Activated CD4-positive, CD25-positive, alpha-beta regulatory T cell treated with anti-CD3 and anti-CD28 coated beads, Interleukin-2, amount 50 U/mL, for 16 hours (primary cell): ENCODE data around the gene ZNF839.
"Not testable (repeated sequence)": the region's sequence is repeated elsewhere in the genome, so short reads cannot be mapped to it uniquely, and the experiment has no call there.

Experiments
- DNase-seq: peaks from one replicate; pipeline ENCODE4 v3.0.0-alpha.2; 2020; ENCODE audit warnings: low read depth, low spot score

The ZNF839 gene

GRCh38 chr14:102341566-102341965 lies 22.0 kb downstream of the ZNF839 start:
- DNase-seq: no peak

GRCh38 chr14:102342238-102342637 lies 22.7 kb downstream of the ZNF839 start:
- no peak for DNase-seq

- no peak for DNase-seq
Observed at GRCh38 chr14:102344084-102344483, 24.5 kb downstream of the ZNF839 start.

- no peak for DNase-seq
Observed at GRCh38 chr14:102344485-102344884, 24.9 kb downstream of the ZNF839 start.

GRCh38 chr14:102345232-102345631 lies 25.7 kb downstream of the ZNF839 start:
- no peak for DNase-seq

GRCh38 chr14:102346645-102347044 lies 27.1 kb downstream of the ZNF839 start:
- DNase-seq: no peak

- no peak for DNase-seq
Observed at GRCh38 chr14:102348376-102348775, 28.8 kb downstream of the ZNF839 start.

GRCh38 chr14:102351023-102351422 lies 31.5 kb downstream of the ZNF839 start:
- DNase-seq: no peak

- not testable (repeated sequence) for DNase-seq
Observed at GRCh38 chr14:102351593-102351992, 32.0 kb downstream of the ZNF839 start.

- DNase-seq: no peak
Observed at GRCh38 chr14:102352213-102352612, 32.7 kb downstream of the ZNF839 start.

- DNase-seq: no peak
Observed at GRCh38 chr14:102353126-102353619, 33.6 kb downstream of the ZNF839 start.

- DNase-seq: no peak
Observed at GRCh38 chr14:102356280-102356679, 36.7 kb downstream of the ZNF839 start.

- DNase-seq: no peak
Observed at GRCh38 chr14:102359341-102359740, 39.8 kb downstream of the ZNF839 start.

GRCh38 chr14:102360388-102360787 lies 40.8 kb downstream of the ZNF839 start:
- DNase-seq: no peak

GRCh38 chr14:102362084-102362483 lies 42.5 kb downstream of the ZNF839 start:
- DNase-seq: peak; percentile 11

- peak; percentile 94 for DNase-seq
Observed at GRCh38 chr14:102362545-102363181, 43.1 kb downstream of the ZNF839 start, which contains the start of the genes CINP and TECPR2. TSS of gene CINP (minus strand) at chr14:102362890. CDS start at chr14:102362851, 39 bp downstream. TSS of gene TECPR2 (plus strand) at chr14:102362941. CDS start at chr14:102376722, 13,781 bp downstream.

GRCh38 chr14:102363182-102363943 lies 43.8 kb downstream of the ZNF839 start:
- DNase-seq: no peak

GRCh38 chr14:102370305-102370809 lies 50.8 kb downstream of the ZNF839 start:
- DNase-seq: no peak

GRCh38 chr14:102371361-102371760 lies 51.8 kb downstream of the ZNF839 start:
- DNase-seq: no peak

- DNase-seq: no peak
Observed at GRCh38 chr14:102373110-102373509, 53.6 kb downstream of the ZNF839 start.

GRCh38 chr14:102374264-102374663 lies 54.7 kb downstream of the ZNF839 start:
- no peak for DNase-seq

- no peak for DNase-seq
Observed at GRCh38 chr14:102375119-102375518, 55.6 kb downstream of the ZNF839 start.

GRCh38 chr14:102377696-102378095 lies 58.1 kb downstream of the ZNF839 start:
- no peak for DNase-seq
